Left lung (tissue), 10 donors: ENCODE measurements around the gene VENTX. TPM values are rescaled to one million over a fixed set of nuclear protein-coding genes. Genes with fewer than 3 reads are reported as not detected.

ENCODE experiments used
- ATAC-seq: fragments of 200-7000 bp; cut with Tn5 transposase; one replicate; pipeline ENCODE4 v1.9.1; 2020; ENCODE audit warnings: moderate library complexity
- DNase-seq, 4 donors: peaks; one replicate each; pipeline ENCODE4 v3.0.0-alpha.2; 2013 to 2020
- H3K27ac ChIP-seq, 2 donors: fragments of 200-600 bp; sonication (generic) in 1 of 2; one replicate each; pipeline versions ENCODE4 v1.5.0 to v1.8.0; 2020 to 2021
- H3K27me3 ChIP-seq, 2 donors: fragments of 200-600 bp; sonication (generic) in 1 of 2; one replicate each; pipeline versions ENCODE4 v1.5.0 to v1.8.0; 2020 to 2021
- H3K36me3 ChIP-seq, 2 donors: fragments of 200-600 bp; sonication (generic) in 1 of 2; one replicate each; pipeline versions ENCODE4 v1.5.0 to v1.8.0; 2020 to 2021
- H3K4me1 ChIP-seq, 2 donors: fragments of 200-600 bp; one replicate each; pipeline ENCODE4 v1.8.0; 2021
- H3K4me3 ChIP-seq, 2 donors: fragments of 200-600 bp; sonication (generic) in 1 of 2; one replicate each; pipeline versions ENCODE4 v1.5.0 to v1.8.0; 2020 to 2021; ENCODE audit warnings: mild to moderate bottlenecking in 1 of 2
- H3K9me3 ChIP-seq, 2 donors: fragments of 200-600 bp; sonication (generic) in 1 of 2; one replicate each; pipeline versions ENCODE4 v1.5.0 to v1.8.0; 2020 to 2021
- intact Hi-C, 2 donors: fragments of 100-400 bp; cut with DNase I; formaldehyde crosslinking; loops; one replicate each; pipeline versions ENCODE4 v1.11.2 to v1.14.2; 2022
- polyA plus RNA-seq, 6 donors: library from polyadenylated mRNA; unstranded; fragments of 120-200 nt; gene quantifications; one replicate each; pipeline ENCODE4 v1.2.1, GENCODE V29; 2013; ENCODE audit not compliant: insufficient read length in 6 of 6
- total RNA-seq, 2 donors: library from RNA; stranded (reverse); fragmentation: NEBNext Ultra II Directional; extraction: Animal tissue kit (Norgen Biotek cat#: 25700); gene quantifications; one replicate each; pipeline ENCODE4 v1.2.1, GENCODE V29; 2021
- TF ChIP-seq, protein P1 (sequence below), 2 donors: fragments of 200-600 bp; sonication (generic) in 1 of 2; IDR thresholded peaks; one replicate each; pipeline versions ENCODE4 v1.5.0 to v1.8.0; 2021; ENCODE audit warnings: antibody characterized with exemption in 2 of 2
- donor health status: DM: no; HTN: yes; CAD: no.
- donor health status: DM: no; HTN: no; CAD: no.

The VENTX gene
- total and polyA plus RNA-seq, 8 donors: 0.14 to 4.1 (median 0.25) TPM

DNA sequence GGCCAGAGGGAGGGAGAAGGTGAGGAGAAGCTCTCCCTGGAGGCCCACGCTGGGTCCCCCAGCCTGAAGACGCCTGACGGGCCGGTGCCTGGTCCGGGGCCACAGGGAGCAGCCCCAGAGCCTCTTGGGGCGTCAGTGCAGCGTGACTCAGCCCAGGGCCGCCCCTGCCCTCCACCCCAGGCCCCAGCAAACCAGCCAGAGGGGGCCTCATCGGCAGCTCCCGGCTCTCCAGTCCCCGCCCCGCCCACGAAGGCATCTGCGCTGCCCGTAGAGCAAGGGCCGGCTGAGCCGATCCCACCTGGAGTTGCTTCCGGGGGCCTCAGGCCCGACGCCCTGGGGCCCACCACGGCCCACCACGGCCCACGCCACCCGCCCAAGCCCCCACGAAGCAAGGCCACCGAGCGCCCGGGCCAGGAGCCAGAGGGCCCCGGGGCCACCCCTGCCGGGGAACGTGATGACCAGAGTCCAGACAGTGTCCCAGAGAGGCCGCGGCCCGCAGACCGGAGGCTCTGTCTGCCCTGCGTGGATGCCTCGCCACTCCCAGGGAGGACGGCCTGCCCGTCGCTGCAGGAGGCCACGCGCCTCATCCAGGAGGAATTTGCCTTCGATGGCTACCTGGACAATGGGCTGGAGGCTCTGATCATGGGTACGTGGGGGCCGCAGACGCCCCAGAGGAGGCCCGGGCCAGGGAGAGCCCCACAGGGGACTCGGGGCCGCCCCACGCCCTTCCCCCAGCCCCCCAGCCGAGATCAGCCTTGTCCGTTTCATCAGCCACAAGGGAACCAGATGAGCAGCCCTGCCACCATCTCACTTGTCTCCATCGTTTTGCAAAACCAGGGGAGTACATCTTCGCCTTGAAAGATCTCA is 38.8 kb upstream of the VENTX start:
- Histone ChIP-seq H3K27ac (no peak overlapping the region), H3K4me3 (no peak overlapping the region), H3K27me3 (peaks cover 0 to 23% of the 10 kb centered on the region in 2 donors), H3K36me3 (no peaks in the 10 kb centered on the region), H3K9me3 (no peaks in the 10 kb centered on the region), H3K4me1 (no peaks in the 10 kb centered on the region)
- ATAC-seq (no peak), DNase-seq (peak in 1 of 4 donors; percentile 74)
- intact Hi-C loops: no loop called here
- TF ChIP-seq, protein P1, sequence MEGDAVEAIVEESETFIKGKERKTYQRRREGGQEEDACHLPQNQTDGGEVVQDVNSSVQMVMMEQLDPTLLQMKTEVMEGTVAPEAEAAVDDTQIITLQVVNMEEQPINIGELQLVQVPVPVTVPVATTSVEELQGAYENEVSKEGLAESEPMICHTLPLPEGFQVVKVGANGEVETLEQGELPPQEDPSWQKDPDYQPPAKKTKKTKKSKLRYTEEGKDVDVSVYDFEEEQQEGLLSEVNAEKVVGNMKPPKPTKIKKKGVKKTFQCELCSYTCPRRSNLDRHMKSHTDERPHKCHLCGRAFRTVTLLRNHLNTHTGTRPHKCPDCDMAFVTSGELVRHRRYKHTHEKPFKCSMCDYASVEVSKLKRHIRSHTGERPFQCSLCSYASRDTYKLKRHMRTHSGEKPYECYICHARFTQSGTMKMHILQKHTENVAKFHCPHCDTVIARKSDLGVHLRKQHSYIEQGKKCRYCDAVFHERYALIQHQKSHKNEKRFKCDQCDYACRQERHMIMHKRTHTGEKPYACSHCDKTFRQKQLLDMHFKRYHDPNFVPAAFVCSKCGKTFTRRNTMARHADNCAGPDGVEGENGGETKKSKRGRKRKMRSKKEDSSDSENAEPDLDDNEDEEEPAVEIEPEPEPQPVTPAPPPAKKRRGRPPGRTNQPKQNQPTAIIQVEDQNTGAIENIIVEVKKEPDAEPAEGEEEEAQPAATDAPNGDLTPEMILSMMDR (IDR thresholded peaks at IDR 0.05): no peak

DNA sequence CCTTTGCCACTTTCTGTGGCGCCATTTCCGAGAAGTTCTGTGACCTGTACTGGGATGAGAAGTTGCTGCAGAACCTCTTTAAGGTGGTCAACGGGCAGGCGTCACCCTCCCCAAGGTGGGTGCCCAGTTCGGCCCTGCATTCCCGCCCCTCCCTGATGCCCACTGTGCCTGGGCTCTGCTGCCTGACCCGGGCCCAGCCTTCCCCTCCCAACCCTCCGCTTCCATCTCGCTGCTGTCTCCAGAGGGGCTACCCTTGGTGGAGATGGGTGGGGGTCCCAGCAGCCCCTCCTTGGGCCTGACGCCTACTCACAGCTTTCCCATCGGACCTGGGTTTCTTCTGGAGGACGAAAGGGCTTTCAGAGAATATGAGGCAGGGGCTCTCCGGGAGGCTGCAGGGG is 38.2 kb upstream of the VENTX start:
- DNase-seq: peak in 1 of 4 donors; percentile 53
- Histone ChIP-seq H3K36me3 (no peaks in the 10 kb centered on the region), H3K4me1 (no peaks in the 10 kb centered on the region), H3K27me3 (peaks cover 0 to 23% of the 10 kb centered on the region in 2 donors), H3K9me3 (no peaks in the 10 kb centered on the region), H3K27ac (no peak overlapping the region), H3K4me3 (no peak overlapping the region)
- ATAC-seq: no peak
- intact Hi-C loops: no loop called here
- TF ChIP-seq, protein P1 (IDR thresholded peaks at IDR 0.05): no peak

DNA sequence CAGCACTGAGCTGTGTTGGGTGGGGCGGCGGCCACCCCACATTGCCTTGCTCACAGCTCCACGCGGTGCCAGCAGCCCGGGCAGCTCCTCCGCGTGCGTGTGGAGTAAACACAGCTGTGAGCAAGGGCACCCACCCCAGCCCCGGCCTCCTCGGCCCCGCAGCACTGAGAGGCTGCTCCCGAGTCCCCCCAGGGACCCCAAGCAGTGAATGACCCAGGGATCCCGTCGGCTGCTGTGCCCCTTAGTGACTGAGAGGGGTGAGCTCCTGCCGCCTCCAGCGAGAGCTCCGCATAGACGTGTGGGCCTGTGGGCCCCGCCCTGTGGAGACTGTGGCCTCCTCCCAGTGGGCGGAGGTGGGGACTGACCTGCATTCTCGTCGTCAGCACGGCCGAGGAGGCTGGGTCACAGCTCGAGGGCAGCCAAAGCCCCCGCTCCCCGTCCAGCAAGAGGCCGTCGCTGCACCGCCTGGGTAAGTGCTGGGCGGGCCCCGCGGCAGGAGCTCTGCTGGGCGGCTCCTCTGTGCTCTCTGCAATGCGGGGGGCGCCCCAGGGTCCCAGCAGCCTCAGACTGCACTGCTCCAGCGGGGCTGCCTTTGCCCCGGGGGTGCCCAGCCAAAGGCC is 37.6 kb upstream of the VENTX start:
- Histone ChIP-seq H3K36me3 (no peaks in the 10 kb centered on the region), H3K4me3 (no peak overlapping the region), H3K4me1 (no peaks in the 10 kb centered on the region), H3K9me3 (no peaks in the 10 kb centered on the region), H3K27me3 (peaks cover 0 to 23% of the 10 kb centered on the region in 2 donors), H3K27ac (no peak overlapping the region)
- ATAC-seq (no peak), DNase-seq (peak in 1 of 4 donors; percentile 80)
- intact Hi-C loops: no loop called here
- TF ChIP-seq, protein P1 (IDR thresholded peaks at IDR 0.05): no peak

DNA sequence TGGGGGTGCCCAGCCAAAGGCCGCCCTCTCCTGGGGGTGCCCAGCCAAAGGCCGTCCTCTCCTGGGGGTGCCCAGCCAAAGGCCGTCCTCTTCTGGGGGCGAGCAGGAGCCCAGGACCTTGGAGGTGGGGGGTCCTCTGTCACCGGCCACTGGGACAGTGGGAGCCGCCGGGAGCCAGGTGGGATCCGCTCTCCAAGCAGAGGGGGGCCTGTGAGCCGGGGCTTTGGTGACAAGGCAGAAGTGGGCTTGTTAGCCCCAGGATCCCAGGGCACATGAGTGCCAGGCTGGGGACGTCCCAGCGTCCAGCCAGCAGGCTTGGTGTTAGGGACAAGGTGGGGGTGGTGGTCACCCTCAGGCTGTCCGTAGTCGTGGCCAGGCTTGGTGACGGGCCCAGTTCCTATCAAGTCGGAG is 37.0 kb upstream of the VENTX start:
- intact Hi-C loops: no loop called here
- Histone ChIP-seq H3K27ac (no peak overlapping the region), H3K27me3 (peaks cover 0 to 23% of the 10 kb centered on the region in 2 donors), H3K36me3 (no peaks in the 10 kb centered on the region), H3K4me1 (no peaks in the 10 kb centered on the region), H3K4me3 (no peak overlapping the region), H3K9me3 (no peaks in the 10 kb centered on the region)
- TF ChIP-seq, protein P1 (IDR thresholded peaks at IDR 0.05): no peak
- DNase-seq: peak in 1 of 4 donors; percentile 71
- no peak for ATAC-seq
